CD4-positive, alpha-beta T cell (primary cell): ENCODE measurements around the gene HES1. TPM values are rescaled to one million over a fixed set of nuclear protein-coding genes. Genes with fewer than 3 reads are reported as not detected.

Experiments
- ATAC-seq: fragments of 200-7000 bp; cut with Tn5 transposase; one replicate; pipeline ENCODE4 v1.10.0; 2022; ENCODE audit warnings: mild to moderate bottlenecking; ENCODE audit not compliant: poor library complexity
- CTCF ChIA-PET: fragments of 350-600 bp; sonication (Branson Sonifier 250); formaldehyde crosslinking; loops from one replicate; lab custom pipeline; 2021; ENCODE audit warnings: antibody characterized with exemption, inconsistent platforms; lab: Charles Lee
- POLR2A ChIA-PET: fragments of 350-600 bp; sonication (Branson Sonifier 250); formaldehyde crosslinking; loops from one replicate; lab custom pipeline; 2021; ENCODE audit warnings: antibody characterized with exemption, inconsistent platforms; lab: Charles Lee
- DNase-seq, 14 experiments: peaks; one replicate each; pipeline ENCODE4 v3.0.0-alpha.2; 2013 to 2020; ENCODE audit warnings: mixed read lengths in 2 of 14
- H3K27ac ChIP-seq, 2 donors: one replicate each; pipeline versions ENCODE4 v1.5.1 to v1.7.0; 2013; ENCODE audit warnings: low read length in 2 of 2, low read depth in 1 of 2, mild to moderate bottlenecking in 1 of 2
- H3K27me3 ChIP-seq, 2 experiments: 1 replicate in 1 of 2; 2 replicates in 1 of 2; pipeline versions ENCODE4 v1.6.1 to v1.7.0; 2013; ENCODE audit warnings: low read length in 2 of 2, control low read depth in 1 of 2, mild to moderate bottlenecking in 1 of 2, moderate library complexity in 1 of 2; ENCODE audit not compliant: insufficient read depth in 2 of 2, control insufficient read depth in 1 of 2
- H3K36me3 ChIP-seq: one replicate; pipeline ENCODE4 v1.6.1; 2013; ENCODE audit warnings: low read length, control low read depth; ENCODE audit not compliant: insufficient read depth
- H3K4me1 ChIP-seq: one replicate; pipeline ENCODE4 v1.6.1; 2013; ENCODE audit warnings: low read length, control low read depth; ENCODE audit not compliant: insufficient read depth
- H3K4me3 ChIP-seq: one replicate; pipeline ENCODE4 v1.5.1; 2013; ENCODE audit warnings: mild to moderate bottlenecking, low read length, moderate library complexity
- H3K9me3 ChIP-seq, 2 experiments: 1 replicate in 1 of 2; 2 replicates in 1 of 2; pipeline versions ENCODE4 v1.6.1 to v1.7.0; 2013; ENCODE audit warnings: low read length in 2 of 2, mild to moderate bottlenecking in 2 of 2, control low read depth in 1 of 2, moderate library complexity in 1 of 2; ENCODE audit not compliant: control insufficient read depth in 1 of 2, insufficient read depth in 1 of 2
- H3K27ac Mint-ChIP-seq: one replicate; pipeline ENCODE4 v1.8.0; 2020; ENCODE audit warnings: mixed read lengths
- H3K27me3 Mint-ChIP-seq: one replicate; pipeline ENCODE4 v1.8.0; 2021; ENCODE audit warnings: mixed read lengths
- H3K36me3 Mint-ChIP-seq: one replicate; pipeline ENCODE4 v1.8.0; 2021; ENCODE audit warnings: low read depth, mixed read lengths
- H3K4me1 Mint-ChIP-seq: one replicate; pipeline ENCODE4 v1.8.0; 2021; ENCODE audit warnings: low read depth, mixed read lengths
- H3K4me3 Mint-ChIP-seq: one replicate; pipeline ENCODE4 v1.8.0; 2020; ENCODE audit warnings: mild to moderate bottlenecking, mixed read lengths
- H3K9me3 Mint-ChIP-seq: one replicate; pipeline ENCODE4 v1.8.0; 2020; ENCODE audit warnings: mixed read lengths
- CTCF ChIP-seq: fragments of 200-600 bp; IDR thresholded peaks from one replicate; pipeline ENCODE4 v1.8.0; 2022; ENCODE audit warnings: antibody characterized with exemption, mild to moderate bottlenecking
- intact Hi-C, 2 experiments: fragments of 100-400 bp; cut with DNase I in 1 of 2; cut with micrococcal nuclease in 1 of 2; formaldehyde crosslinking; loops; one replicate each; pipeline versions ENCODE4 v1.15.1 to v1.9.0; 2023 to 2025; cut with DNase I, micrococcal nuclease
- total RNA-seq, 174 experiments: library from RNA in 2 of 174; stranded (reverse) in 2 of 174; gene quantifications; one replicate each; pipeline ENCODE4 v1.2.3 and lab custom pipeline; 2021 to 2026

The HES1 gene
- total RNA-seq, 2 experiments from 2014 or later: 0.89 to 1.5 TPM

GRCh38 chr3:194160158-194160557, 24.2 kb downstream of the HES1 start:
- H3K4me1 Mint-ChIP-seq: no peaks in the 10 kb centered on the region
- ATAC-seq (no peak), DNase-seq (no peak)
- TF ChIP-seq CTCF: no peak
- Histone ChIP-seq H3K4me1 (no peaks in the 10 kb centered on the region), H3K27ac (no peak overlapping the region), H3K9me3 (no peaks in the 10 kb centered on the region), H3K27me3 (peaks cover 2 to 4% of the 10 kb centered on the region in 2 experiments), H3K36me3 (no peaks in the 10 kb centered on the region), H3K4me3 (no peak overlapping the region)
- H3K27ac Mint-ChIP-seq: no peak overlapping the region
- H3K9me3 Mint-ChIP-seq: no peaks in the 10 kb centered on the region
- H3K4me3 Mint-ChIP-seq: no peak overlapping the region
- H3K27me3 Mint-ChIP-seq: peaks cover 27% of the 10 kb centered on the region
- CTCF ChIA-PET: no interaction called here
- POLR2A ChIA-PET: no interaction called here
- intact Hi-C loops: no loop called here
- H3K36me3 Mint-ChIP-seq: no peaks in the 10 kb centered on the region

- H3K36me3 Mint-ChIP-seq: no peaks in the 10 kb centered on the region
- no peak for DNase-seq
- Histone ChIP-seq H3K27me3 (peaks cover 0 to 4% of the 10 kb centered on the region in 2 experiments), H3K27ac (no peak overlapping the region), H3K4me1 (no peaks in the 10 kb centered on the region), H3K9me3 (no peaks in the 10 kb centered on the region), H3K4me3 (no peak overlapping the region), H3K36me3 (no peaks in the 10 kb centered on the region)
- H3K27me3 Mint-ChIP-seq: peaks cover 29% of the 10 kb centered on the region
- ATAC-seq: no peak
- ChIA-PET POLR2A (no interaction called here), CTCF (interaction anchor here (0.6 kb wide), 1 partner anchor 64 kb away, joined by 3 read pairs; no protein-coding TSS in a partner anchor)
- no peaks in the 10 kb centered on the region for H3K9me3 Mint-ChIP-seq
- no peaks in the 10 kb centered on the region for H3K4me1 Mint-ChIP-seq
- H3K27ac Mint-ChIP-seq: no peak overlapping the region
- intact Hi-C loops: no loop called here
- no peak overlapping the region for H3K4me3 Mint-ChIP-seq
- TF ChIP-seq CTCF: no peak
Observed at GRCh38 chr3:194161131-194162045, 25.4 kb downstream of the HES1 start.

GRCh38 chr3:194162070-194162678, 26.2 kb downstream of the HES1 start:
- Histone ChIP-seq H3K9me3 (no peaks in the 10 kb centered on the region), H3K4me1 (no peaks in the 10 kb centered on the region), H3K36me3 (no peaks in the 10 kb centered on the region), H3K27me3 (peaks cover 0 to 9% of the 10 kb centered on the region in 2 experiments), H3K27ac (no peak overlapping the region), H3K4me3 (no peak overlapping the region)
- no peaks in the 10 kb centered on the region for H3K4me1 Mint-ChIP-seq
- no peak overlapping the region for H3K4me3 Mint-ChIP-seq
- ATAC-seq: no peak
- intact Hi-C loops: no loop called here
- peaks cover 30% of the 10 kb centered on the region for H3K27me3 Mint-ChIP-seq
- no peaks in the 10 kb centered on the region for H3K9me3 Mint-ChIP-seq
- no peak overlapping the region for H3K27ac Mint-ChIP-seq
- CTCF ChIA-PET: interaction anchor here (0.6 kb wide), 1 partner anchor 64 kb away, joined by 3 read pairs; no protein-coding TSS in a partner anchor
- DNase-seq: no peak
- no peaks in the 10 kb centered on the region for H3K36me3 Mint-ChIP-seq
- TF ChIP-seq CTCF: no peak
- POLR2A ChIA-PET: no interaction called here
